GM19035 (cell line): Measurements from ENCODE around the gene TMIGD1.
A peak's percentile ranks its signal among the peaks of the same experiment; 100 is the strongest.

Experiments
- ATAC-seq: cut with Tn5 transposase; IDR thresholded peaks from one replicate; pipeline ENCODE4 v1.9.1; 2021; ENCODE audit not compliant: unreplicated experiment

Gene TMIGD1

GRCh38 chr17:30332057-30332542 is 1.8 kb downstream of the TMIGD1 start:
- ATAC-seq = no peak

- ATAC-seq = no peak
Measured at GRCh38 chr17:30326809-30327208, 7.0 kb downstream of the TMIGD1 start.

- ATAC-seq = no peak
Measured at GRCh38 chr17:30324723-30325122, 9.1 kb downstream of the TMIGD1 start.

GRCh38 chr17:30323895-30324319 is 9.9 kb downstream of the TMIGD1 start:
- ATAC-seq = no peak

- ATAC-seq = no peak
Measured at GRCh38 chr17:30323262-30323894, 10.5 kb downstream of the TMIGD1 start.

- no peak for ATAC-seq
Measured at GRCh38 chr17:30321314-30321713, 12.5 kb downstream of the TMIGD1 start.

GRCh38 chr17:30318155-30318554 is 15.7 kb downstream of the TMIGD1 start:
- no peak for ATAC-seq

GRCh38 chr17:30316736-30317135 is 17.1 kb downstream of the TMIGD1 start:
- ATAC-seq = no peak

GRCh38 chr17:30315106-30315505 is 18.8 kb downstream of the TMIGD1 start:
- no peak for ATAC-seq

- ATAC-seq = no peak
Measured at GRCh38 chr17:30314474-30314873, 19.4 kb downstream of the TMIGD1 start.

GRCh38 chr17:30312226-30312625 is 21.6 kb downstream of the TMIGD1 start:
- ATAC-seq = no peak

- no peak for ATAC-seq
Measured at GRCh38 chr17:30310562-30310961, 23.3 kb downstream of the TMIGD1 start.

- no peak for ATAC-seq
Measured at GRCh38 chr17:30309591-30309990, 24.3 kb downstream of the TMIGD1 start.

- no peak for ATAC-seq
Measured at GRCh38 chr17:30308406-30308805, 25.5 kb downstream of the TMIGD1 start.

- no peak for ATAC-seq
Measured at GRCh38 chr17:30304778-30305177, 29.1 kb downstream of the TMIGD1 start.

- ATAC-seq = no peak
Measured at GRCh38 chr17:30302241-30302640, 31.6 kb downstream of the TMIGD1 start.

GRCh38 chr17:30300818-30301217 is 33.0 kb downstream of the TMIGD1 start:
- ATAC-seq = no peak

GRCh38 chr17:30299000-30299399 is 34.9 kb downstream of the TMIGD1 start:
- ATAC-seq = no peak

- no peak for ATAC-seq
Measured at GRCh38 chr17:30297715-30298114, 36.1 kb downstream of the TMIGD1 start.

- ATAC-seq = no peak
Measured at GRCh38 chr17:30296499-30297080, 37.3 kb downstream of the TMIGD1 start.

- ATAC-seq = peak; percentile 11
Measured at GRCh38 chr17:30292286-30292858, 41.5 kb downstream of the TMIGD1 start.

- ATAC-seq = peak; percentile 79
Measured at GRCh38 chr17:30291543-30292285, 42.1 kb downstream of the TMIGD1 start, which contains the start of gene BLMH. TSS of gene BLMH (minus strand) at chr17:30291944. CDS start at chr17:30291819, 125 bp downstream.
